ENCODE measurements around the gene CRNKL1.

CRNKL1 gene

DNA sequence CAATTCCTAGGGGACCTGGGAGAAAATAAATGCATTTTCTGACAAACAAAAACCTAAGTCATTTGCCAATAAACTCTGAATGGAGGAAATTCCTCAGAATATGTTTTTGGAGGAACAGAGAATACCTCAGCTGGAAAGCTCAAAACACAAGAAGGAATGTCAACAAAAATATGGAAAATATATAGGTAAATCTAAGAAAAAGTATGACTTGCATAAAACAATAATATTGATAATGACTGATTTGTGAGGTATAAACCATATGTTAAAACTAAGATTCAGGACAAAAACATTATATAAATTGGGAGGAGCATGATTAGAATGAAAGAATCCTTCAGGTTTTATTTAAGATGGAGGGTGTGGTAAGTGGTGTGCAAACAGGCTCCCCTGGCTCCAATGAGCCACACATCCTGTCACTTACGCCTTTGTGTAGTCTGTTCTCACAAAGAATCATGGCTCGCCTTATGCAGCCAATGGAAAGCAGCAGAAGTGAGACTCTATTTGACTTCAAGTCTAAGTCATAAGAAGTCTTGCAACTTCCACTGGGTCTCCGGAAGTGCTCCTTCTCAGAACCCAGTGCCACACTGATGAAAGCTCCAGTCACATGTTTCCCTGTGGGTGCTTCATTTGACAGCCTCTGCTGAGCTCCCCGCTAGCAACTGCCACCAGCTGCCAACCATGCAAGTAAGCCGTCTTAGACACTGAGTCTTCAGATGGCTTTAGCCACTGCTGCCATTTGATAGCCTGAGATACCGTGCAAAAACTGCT is 8.2 kb upstream of the CRNKL1 start:
- no peak for DNase-seq

DNA sequence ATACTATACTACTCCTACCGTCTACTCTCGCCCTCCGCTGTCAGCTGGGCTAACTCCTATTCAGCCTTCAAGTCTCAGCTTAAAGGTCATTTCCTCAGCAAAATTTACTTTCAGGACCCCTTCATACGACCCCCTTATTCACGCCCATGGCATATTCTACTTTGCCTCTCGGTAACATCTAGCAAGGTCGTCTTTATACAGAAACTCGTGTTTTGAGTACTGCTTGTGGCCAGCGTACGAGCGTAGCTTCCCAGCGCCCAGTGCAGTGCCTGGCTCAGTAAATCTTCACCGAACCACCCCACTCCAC is 546 bp downstream of the CRNKL1 start:
- DNase-seq = no peak

DNA sequence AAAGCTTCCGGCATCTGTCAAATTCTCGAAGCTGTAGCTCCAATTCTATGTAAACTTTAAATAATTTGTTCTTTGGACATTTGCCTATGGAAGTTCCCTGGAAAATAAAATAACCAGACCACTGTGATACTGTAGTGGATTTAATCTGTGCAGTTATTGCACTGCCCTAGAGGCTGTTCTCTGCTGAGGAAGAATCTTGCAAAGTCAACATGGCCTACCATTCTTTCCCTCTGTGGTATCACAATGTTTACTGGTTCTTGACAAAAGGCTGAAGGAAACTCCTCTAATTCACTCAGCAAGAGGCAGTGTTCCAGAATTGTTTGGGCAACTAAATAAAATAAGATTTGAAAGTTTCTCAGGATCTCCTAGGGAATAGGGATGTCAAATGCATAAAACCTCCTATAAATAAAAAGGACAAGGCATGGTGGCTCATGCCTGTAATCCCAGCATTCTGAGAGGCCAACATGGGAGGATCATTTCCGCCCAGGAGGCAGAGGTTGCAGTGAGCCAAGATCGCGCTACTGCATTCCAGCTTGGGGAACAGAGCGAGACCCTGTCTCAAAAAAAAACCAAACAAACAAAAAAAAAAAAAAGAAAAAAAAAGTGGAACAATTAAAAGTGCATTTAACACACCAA is 12.4 kb downstream of the CRNKL1 start:
- no peak for DNase-seq

DNA sequence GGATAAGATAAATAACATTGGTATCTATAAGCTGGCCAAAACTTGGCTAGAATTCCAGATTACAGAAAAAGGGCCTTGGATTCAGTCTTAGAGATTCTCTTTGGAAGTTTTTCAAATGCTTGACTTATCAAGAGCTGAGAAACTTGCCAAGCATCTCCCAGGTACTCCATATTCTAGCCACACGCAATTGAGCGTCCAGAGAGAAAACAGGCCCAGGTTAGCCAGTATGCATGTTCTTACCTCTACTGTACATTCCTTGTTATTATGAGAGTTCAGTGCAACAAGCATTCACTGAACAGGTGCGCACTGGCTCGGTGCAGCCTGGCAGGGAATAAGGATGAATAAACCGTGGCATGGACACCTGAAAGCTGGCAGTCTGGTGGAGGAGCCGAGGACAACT is 13.7 kb downstream of the CRNKL1 start:
- no peak for DNase-seq

GRCh38 chr20:20037960-20038359 is 14.3 kb downstream of the CRNKL1 start:
- DNase-seq = no peak

GRCh38 chr20:20036756-20037155 is 15.5 kb downstream of the CRNKL1 start:
- no peak for DNase-seq

GRCh38 chr20:20034486-20034885 is 17.8 kb downstream of the CRNKL1 start:
- no peak for DNase-seq

DNA sequence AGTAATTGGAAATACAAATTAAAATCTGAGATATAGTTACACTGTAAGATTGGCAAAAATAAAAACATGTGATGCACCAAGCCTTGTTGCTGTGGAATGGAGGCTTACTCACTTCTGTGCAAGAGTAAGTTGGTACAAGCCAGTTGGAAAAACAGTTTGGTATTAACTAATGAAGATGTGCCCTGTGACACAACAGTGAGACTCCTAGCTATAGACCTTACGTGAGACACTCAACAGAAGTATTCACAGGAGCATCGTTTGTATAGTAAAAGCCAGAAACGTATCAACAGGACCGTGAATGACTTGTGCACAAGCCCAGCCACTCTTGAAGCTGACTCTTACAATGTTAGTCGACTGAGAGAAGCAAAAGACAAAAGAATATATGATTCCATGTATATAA is 20.5 kb downstream of the CRNKL1 start:
- DNase-seq = no peak

GRCh38 chr20:20027284-20027683 is 25.0 kb downstream of the CRNKL1 start:
- DNase-seq = no peak

DNA sequence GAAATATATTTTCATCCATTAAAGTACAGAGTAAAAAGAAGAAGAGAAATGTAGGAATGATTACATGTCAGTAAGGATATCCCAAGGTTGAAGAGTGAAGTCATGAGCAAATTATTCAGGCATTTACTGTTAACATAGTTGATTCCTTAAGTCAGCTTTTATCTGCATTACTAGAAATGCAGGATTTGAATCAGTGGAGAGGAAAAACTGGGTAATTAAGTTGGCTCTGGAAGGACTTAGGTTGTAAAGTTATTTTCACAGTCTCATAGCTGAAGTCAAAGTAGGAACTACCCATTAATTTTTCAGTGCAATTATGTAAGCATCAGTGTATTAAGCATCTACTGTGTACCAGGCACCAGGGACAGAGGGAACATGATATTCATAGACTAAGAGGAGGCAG is 27.3 kb downstream of the CRNKL1 start:
- no peak for DNase-seq

GRCh38 chr20:20023395-20023794 is 28.9 kb downstream of the CRNKL1 start:
- no peak for DNase-seq

GRCh38 chr20:20022498-20022897 is 29.8 kb downstream of the CRNKL1 start:
- DNase-seq = no peak

GRCh38 chr20:20021835-20022234 is 30.4 kb downstream of the CRNKL1 start:
- no peak for DNase-seq

- DNase-seq = no peak
Measured at GRCh38 chr20:20020908-20021307, 31.4 kb downstream of the CRNKL1 start.

- DNase-seq = no peak
Measured at GRCh38 chr20:20019123-20019522, 33.1 kb downstream of the CRNKL1 start.

GRCh38 chr20:20018366-20018765 is 33.9 kb downstream of the CRNKL1 start:
- no peak for DNase-seq

DNA sequence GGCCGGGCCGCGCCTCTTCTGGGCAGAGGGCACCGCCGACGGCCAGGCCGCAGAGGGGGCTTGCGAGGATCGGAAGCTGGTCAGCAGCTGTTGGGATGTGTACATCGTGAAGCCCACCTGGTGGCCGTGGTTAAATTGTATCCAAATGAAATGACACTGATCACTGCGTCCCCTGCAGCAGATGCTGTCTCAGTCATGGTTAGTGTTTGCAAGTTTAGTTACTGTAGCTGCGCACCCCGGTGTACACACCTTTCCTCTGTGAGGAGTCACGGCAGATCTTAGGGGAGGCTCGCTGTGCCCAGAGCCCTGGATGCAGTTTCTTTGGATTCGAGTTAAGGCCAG is 34.5 kb downstream of the CRNKL1 start:
- DNase-seq = no peak

DNA sequence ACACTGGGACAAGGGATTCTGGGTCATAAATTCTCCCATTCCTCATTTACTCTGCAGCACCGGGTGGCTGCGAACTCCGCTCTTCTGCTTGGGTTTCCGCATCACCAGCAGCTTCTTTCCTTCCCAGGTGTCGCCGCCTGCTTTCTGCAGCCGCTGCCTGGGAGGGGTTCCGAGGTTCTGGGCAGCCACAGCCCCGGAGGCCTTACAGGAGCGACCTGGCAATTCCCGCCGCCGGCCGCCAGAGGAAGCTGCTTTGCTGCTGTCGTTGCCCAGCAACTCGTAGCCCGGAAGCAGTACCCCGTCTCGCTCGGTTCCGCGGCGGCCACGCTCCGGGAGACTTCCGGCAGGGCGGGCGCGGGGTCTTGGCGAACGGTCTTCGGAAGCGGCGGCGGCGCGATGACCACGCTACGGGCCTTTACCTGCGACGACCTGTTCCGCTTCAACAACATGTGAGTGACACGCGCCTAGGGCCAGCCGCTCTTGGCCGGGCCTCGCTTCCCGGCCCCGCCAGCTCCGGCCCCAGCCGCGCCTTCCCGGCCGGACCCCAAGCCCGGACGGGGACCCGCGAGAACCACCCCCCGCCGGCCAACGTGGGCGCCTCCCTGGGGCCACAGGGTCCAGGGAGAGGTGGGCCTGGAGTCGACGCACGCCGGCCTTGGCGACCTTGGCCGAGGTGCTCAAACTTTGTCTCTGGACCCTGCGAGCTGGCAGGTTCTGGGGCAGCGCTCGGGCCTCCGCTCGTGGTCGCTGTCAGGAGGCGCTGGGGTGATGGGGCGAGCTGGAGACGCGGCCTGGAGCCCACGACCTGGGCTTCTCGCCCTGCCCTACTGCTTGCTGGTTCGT is 35.0 kb downstream of the CRNKL1 start, which contains the start of gene NAA20:
Gene NAA20 (plus strand): TSS at position 362 of the 843 bp plus-strand sequence. CDS start 35 bp downstream, at position 397.
- peak; percentile 91 to 96 (median 95) for DNase-seq

DNA sequence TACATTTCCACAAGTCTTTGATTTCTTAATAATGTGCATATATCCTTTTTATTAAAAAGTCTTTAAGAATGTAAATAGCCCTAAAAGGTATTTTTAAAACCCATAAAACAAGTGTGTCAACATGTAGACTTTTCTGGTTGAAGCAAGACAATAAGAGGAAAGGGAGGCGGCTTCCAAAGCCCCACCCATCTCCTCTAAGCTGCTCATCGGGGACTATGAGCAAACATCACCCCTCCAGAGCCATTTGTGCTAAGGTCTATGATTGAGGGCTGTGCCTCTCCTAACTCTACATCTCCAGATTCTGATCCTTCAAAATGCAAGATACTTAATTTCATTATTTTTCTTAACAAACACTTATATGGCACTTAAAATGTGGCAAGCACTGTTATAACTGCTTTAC is 37.6 kb downstream of the CRNKL1 start:
- DNase-seq = peak in 1 of 3 donors; percentile 48

DNA sequence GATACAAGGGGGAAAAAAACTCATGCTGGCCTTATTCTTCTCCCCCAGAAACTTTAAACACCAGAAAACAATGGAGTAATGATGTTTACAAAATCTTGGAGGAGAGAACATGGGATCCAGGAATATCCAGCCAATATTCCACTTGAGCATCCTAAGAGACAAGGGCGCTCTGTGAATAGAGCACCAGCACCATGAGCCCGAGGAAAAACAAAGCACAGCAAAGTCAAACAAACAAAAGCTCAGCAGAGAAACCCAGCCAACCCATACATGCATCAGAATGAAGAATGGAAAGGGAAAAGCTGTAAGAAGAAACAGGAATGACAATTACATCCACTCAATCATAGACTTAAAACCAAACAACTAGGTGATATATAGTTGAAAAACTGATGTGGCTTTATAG is 39.7 kb downstream of the CRNKL1 start:
- DNase-seq = no peak

GRCh38 chr20:20010639-20011500 is 41.4 kb downstream of the CRNKL1 start:
- peak in 1 of 3 donors; percentile 55 for DNase-seq

DNA sequence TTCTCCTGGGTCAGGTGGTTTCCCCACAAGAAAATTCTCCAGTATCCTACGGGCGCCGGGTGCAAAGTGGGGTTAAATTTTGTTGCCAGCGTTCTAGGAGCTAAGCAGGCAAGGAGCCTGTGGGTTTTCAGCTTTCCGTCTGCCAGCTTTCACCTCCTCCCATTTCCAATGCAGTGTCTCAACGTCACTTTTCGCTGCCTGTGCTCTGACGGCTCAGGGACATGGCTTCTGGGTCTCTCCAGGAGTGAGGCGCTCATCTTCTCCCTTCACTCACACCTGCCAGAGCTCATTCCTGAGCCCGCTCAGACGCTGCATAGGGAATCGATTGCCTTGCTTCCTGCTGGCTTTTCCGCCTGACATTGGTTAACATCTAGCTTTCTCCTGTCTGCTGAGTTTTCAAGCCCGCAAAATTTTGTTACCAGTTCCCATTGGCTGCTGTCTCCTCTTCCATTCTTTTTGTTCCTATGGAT is 42.4 kb downstream of the CRNKL1 start:
- no peak for DNase-seq

GRCh38 chr20:20005342-20005741 is 46.9 kb downstream of the CRNKL1 start:
- DNase-seq = peak; percentile 54 to 64 (median 56)
